ENCODE measurements around the gene LAMB4.
"Not testable (repeated sequence)": the region's sequence is repeated elsewhere in the genome, so short reads cannot be mapped to it uniquely, and the experiment has no call there.

The LAMB4 gene

GRCh38 chr7:108038986-108039385 lies 91.2 kb downstream of the LAMB4 start:
- DNase-seq = no peak

DNA sequence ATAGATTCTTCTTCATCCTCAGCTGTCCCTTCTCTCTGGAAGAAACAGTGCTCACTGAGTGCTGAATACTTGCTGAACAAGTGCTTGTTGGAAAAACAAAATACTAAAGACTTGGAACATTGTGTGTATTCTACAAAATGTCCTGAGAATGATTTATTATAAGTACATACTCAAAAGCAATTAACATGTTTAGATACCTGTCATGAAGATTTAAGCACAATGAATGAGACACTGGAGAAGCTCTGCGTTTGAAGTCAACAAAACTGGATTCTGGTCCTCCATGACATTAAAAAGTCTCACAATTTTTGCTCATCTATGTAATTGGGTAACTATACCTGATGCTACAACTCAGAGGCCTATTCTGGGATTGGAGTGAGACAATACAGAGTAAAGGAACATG lies 92.4 kb downstream of the LAMB4 start:
- DNase-seq = no peak

GRCh38 chr7:108037140-108037539 lies 93.0 kb downstream of the LAMB4 start:
- no peak for DNase-seq

DNA sequence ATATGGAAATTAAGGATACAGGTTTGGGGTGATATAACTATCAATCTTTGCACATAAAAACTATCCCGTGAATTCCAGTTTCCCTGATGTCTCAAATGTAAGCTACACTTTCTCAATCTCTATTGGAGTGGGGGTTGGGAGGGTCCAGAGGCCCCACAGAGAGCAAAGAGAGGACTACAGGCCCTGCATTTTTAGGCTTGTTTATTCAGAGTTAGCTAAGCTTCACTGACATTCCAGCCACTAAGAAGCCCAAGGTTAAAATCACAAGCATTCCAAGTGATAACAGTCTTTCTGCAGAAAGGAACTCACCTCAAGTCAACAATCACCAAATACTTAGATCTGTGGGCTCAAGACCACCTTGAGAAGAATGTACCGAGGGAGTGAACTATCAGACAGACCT lies 95.6 kb downstream of the LAMB4 start:
- DNase-seq = no peak

GRCh38 chr7:108033776-108034497 lies 96.2 kb downstream of the LAMB4 start:
- no peak for DNase-seq

- DNase-seq = not testable (repeated sequence)
Measured at GRCh38 chr7:108033309-108033708, 96.9 kb downstream of the LAMB4 start.

DNA sequence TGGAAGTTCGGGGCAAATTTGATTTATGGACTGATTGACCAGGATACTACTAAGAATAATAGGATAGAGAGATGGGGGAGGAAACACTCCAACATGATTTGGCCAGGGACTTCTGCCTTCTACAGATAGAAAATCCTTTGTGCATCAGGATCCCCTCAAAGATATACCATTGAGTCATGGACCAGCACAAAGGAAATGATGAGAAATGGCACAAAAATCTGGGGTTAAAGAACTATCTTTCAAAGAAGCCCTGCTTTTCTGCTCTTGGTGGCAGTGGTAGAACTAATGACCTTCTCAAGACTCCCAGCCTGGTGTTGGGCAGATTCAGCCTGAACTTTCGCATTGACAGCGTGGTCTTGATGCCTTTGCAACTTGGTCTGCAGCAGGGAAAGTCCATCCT lies 99.6 kb downstream of the LAMB4 start:
- DNase-seq = no peak

- no peak for DNase-seq
Measured at GRCh38 chr7:108029034-108029433, 101.1 kb downstream of the LAMB4 start.

- no peak for DNase-seq
Measured at GRCh38 chr7:108028111-108028510, 102.0 kb downstream of the LAMB4 start.

- no peak for DNase-seq
Measured at GRCh38 chr7:108027239-108027638, 102.9 kb downstream of the LAMB4 start.

DNA sequence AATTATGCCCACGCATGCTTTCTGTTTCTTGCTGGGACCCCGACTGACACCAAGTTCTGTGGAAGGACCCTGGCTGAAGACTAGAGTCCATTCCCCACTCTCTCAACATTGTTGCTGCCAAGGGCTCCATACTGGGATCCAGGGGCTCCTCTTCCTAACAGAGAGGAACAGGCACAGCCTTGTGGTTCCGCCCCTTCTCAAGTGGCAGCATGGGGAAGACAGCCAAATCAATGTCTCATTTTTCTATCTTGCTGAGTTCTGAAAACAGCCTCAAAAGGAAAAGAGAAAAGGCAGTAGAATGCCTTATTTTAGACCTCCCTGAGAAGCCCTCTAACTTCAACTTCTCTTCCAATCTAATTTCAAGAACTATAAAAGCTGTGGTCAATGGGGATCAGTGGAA lies 103.5 kb downstream of the LAMB4 start:
- DNase-seq = no peak

DNA sequence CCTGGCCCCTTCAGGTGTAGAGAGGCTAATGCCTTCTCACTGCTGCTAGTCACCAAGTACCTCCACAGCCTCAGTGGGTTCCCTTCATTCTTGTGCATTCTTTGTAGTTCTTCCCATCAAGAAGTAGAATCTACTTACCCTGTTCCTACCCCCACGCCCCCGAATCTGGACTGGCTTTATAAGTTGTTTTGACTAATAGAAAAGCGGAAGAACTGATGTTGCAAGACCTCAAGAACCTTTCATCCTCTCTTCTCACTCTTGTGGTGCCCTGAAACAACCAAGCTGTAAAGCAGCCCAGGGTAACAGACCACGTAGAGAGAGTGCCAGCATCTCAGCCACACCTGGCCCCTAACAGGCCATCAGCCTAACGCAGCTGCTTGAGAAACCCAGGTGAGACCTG lies 104.0 kb downstream of the LAMB4 start:
- no peak for DNase-seq

DNA sequence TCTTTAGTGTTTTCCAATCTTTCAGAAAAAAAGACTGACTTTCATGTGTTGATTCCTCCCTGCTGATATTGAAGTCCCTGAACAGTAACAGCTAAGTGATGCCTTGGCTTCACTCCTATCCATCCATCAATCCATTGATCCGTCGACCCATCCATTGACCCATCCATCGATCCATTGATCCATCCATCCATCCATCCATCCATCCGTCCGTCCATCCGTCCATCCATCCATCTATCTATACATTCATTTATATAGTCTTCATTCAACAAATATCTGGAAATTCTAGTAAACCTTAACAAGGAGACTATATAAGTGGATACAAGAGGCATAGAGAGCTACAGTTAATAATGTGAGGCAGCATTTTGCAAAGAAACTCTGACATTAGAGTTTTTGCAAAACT lies 105.6 kb downstream of the LAMB4 start:
- no peak for DNase-seq

DNA sequence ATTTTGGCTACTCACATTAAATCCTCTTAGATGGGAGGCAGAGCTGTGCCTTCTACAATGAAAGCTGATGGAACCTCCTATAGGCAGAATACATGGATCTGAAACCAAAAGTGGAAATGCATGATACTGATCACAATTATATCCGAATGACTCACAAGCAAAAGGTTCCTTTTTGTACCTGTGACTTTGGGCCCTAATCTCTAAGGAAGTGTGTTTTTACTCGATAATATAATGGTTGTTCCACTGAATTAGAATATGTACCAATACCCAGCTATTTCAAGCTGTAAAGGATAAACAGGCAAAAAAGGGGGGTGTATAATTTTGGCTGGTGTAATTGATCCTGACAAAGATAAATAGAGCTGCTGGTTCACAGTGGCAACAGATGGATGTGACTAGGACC lies 109.6 kb downstream of the LAMB4 start:
- no peak for DNase-seq

DNA sequence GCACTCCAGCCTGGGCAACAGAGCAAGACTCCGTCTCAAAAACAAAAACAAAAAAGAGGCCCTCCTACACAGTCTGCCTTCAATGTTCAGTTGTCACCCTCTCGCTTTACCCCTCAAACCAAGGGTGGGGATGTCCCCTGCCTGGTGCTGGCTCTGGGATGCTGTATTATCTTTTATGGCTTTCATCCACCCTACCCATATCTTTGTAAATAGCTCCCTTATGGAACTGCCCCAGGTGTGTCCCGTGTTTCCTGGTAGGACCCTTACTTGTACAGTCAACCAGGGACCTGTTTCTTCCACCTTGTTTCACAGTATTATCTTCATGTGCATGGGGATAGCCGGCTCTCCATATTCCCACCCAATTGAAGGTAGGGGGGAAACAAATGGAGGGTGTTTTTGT lies 111.5 kb downstream of the LAMB4 start:
- DNase-seq = no peak

DNA sequence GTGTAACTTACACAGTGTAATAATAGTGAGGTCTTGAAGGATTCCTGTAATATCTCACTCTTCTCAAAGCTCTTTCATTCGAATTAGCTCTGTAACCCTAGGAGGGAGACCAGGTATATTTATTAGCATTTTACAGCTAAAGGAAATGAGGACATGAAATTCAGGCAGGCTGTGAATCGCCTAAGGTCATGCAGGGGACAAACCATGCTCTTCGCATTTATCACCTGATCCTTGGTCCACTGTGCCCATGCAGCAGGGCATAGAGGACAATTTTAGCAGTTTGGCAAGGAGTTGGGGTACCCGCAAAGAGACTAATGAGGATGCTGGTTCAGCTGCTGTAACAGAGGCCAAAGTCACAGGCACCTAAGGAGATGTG lies 112.4 kb downstream of the LAMB4 start:
- DNase-seq = no peak

GRCh38 chr7:108016841-108017775 lies 113.1 kb downstream of the LAMB4 start:
- DNase-seq = no peak

GRCh38 chr7:108015740-108016139 lies 114.4 kb downstream of the LAMB4 start:
- DNase-seq = no peak

DNA sequence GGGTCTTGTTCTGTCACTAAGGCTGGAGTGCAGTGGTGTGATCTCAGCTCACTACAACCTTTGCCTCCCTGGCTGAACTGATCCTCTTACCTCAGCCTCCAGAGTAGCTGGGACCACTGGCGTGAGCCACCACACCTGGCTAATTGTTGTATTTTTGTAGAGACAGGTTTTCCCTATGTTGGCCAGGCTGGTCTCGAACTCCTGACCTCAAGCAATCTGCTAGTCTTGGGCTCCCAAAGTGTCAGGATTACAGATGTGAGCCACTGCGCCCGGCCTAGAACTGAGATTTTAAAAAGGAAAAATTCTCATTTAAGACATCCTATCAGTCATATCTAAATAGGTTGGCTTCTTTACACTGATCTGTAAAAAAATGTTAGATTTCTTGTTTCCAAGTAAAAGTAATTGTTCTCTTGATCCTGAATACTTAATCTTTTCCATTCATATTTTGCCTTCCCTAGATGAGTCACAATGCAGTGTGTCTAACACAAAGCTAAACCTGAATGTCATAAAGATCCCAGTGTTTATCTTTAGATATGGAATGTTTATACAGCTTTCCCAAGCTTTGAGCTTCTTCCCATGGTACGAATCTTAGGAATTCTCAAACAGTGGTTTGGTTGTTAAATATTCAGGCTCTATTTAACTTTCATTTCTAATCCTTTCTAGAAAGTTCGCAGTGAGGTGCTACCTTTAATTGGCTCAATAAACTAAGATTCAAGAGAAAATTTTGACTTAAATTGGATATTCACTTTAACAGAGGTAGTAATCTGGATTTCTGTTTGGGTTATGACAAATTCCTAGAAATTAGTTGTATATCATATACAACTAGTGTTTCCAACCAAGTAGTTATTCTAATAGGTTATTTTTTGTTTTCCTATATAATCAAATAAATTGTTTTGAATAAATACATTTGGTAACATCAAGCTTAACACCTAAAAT lies 115.1 kb downstream of the LAMB4 start:
- no peak for DNase-seq

- no peak for DNase-seq
Measured at GRCh38 chr7:108014215-108014614, 115.9 kb downstream of the LAMB4 start.

GRCh38 chr7:108012499-108013430 lies 117.4 kb downstream of the LAMB4 start:
- DNase-seq = no peak

DNA sequence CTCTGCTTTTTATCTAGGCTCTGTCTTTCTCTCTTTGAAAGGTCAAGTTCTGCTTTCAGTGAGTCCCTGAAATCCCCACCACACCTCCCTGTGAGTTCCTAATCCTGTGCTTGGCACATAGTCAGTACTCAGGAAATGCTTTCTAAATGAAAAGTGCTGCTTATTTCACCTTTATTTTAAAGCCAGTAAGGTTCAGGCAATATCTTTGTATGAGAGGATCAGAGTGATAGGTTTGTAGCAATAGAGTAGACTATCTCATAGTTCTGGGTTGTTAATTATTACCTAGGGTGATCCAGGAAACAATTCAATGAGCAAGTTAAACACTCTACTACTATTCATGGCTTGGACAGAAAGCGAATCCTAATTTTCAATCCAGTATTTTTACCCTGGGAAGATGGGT lies 119.8 kb downstream of the LAMB4 start:
- no peak for DNase-seq

Measured in activated CD4-positive, CD25-positive, alpha-beta regulatory T cell (primary cell).